Thymus (tissue), 11 donors: Measurements from ENCODE around the gene COL6A6. TPM values are rescaled to one million over a fixed set of nuclear protein-coding genes. Genes with fewer than 3 reads are reported as not detected.
"Not testable (repeated sequence)": the region's sequence is repeated elsewhere in the genome, so short reads cannot be mapped to it uniquely, and the experiment has no call there.

Experiments
- DNase-seq, 9 donors: peaks; one replicate each; pipeline ENCODE4 v3.0.0-alpha.2; 2013; ENCODE audit warnings: low spot score in 9 of 9, low read depth in 6 of 9, missing footprints in 1 of 9
- H3K27ac ChIP-seq, 2 donors: one replicate each; pipeline ENCODE4 v1.5.1; 2013; ENCODE audit warnings: control low read depth in 1 of 2, low read depth in 1 of 2, low read length in 1 of 2, mild to moderate bottlenecking in 1 of 2, moderate library complexity in 1 of 2
- H3K27me3 ChIP-seq, 2 donors: one replicate each; pipeline ENCODE4 v1.5.1; 2013; ENCODE audit warnings: low read length in 1 of 2; ENCODE audit not compliant: control insufficient read depth in 2 of 2, insufficient read depth in 1 of 2
- H3K36me3 ChIP-seq, 2 donors: one replicate each; pipeline ENCODE4 v1.5.1; 2013; ENCODE audit warnings: low read length in 1 of 2, mild to moderate bottlenecking in 1 of 2, moderate library complexity in 1 of 2; ENCODE audit not compliant: control insufficient read depth in 2 of 2, insufficient read depth in 2 of 2
- H3K4me1 ChIP-seq, 2 donors: one replicate each; pipeline ENCODE4 v1.5.1; 2013; ENCODE audit warnings: low read length in 2 of 2; ENCODE audit not compliant: control insufficient read depth in 2 of 2, insufficient read depth in 2 of 2
- H3K4me3 ChIP-seq, 2 donors: one replicate each; pipeline ENCODE4 v1.5.1; 2013; ENCODE audit warnings: low read length in 2 of 2, control low read depth in 1 of 2, mild to moderate bottlenecking in 1 of 2
- H3K9me3 ChIP-seq, 2 donors: one replicate each; pipeline ENCODE4 v1.5.1; 2013; ENCODE audit warnings: low read length in 1 of 2, mild to moderate bottlenecking in 1 of 2; ENCODE audit not compliant: control insufficient read depth in 2 of 2, insufficient read depth in 1 of 2
- WGBS: extraction: QIAGEN DNeasy Blood & Tissue Kit; methylation state at CpG from one replicate; pipeline ENCODE4 v1.1.7; 2013; 5-methylcytosine and 5-hydroxymethylcytosine counted together
- polyA plus RNA-seq: library from polyadenylated mRNA; stranded (reverse); fragments of 200-250 nt; gene quantifications from one replicate; pipeline ENCODE4 v1.2.3, GENCODE V29; 2013
- total RNA-seq: library from RNA; stranded (reverse); fragments of 120-200 nt; gene quantifications from one replicate; pipeline ENCODE4 v1.2.4, GENCODE V29; 2013
- donor health status: healthy.

The COL6A6 gene
- total and polyA plus RNA-seq, 2 donors: 0.25 to 2.4 TPM

DNA sequence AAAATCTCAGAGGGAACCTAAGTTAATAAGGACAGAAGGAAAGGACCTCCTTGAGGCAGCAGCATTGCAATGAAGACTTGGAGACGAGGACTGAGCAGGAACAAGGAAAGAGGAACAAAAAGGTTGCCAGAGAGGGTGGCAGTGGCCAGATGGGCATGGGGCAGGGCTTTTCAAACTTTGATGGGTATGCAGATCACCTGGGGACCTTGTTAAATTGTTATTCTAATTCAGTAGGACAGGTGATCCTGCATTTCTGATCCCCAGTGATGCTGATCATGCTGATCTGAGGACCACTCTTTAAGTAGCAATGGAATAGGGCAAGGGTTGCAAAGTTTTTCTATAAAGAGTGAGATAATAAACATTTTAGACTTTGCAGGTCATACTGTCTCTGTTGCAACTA lies 11.1 kb downstream of the COL6A6 start:
- H3K27ac ChIP-seq: no peak overlapping the region
- no peaks in the 10 kb centered on the region for H3K27me3 ChIP-seq
- H3K4me3 ChIP-seq: no peak overlapping the region
- no peaks in the 10 kb centered on the region for H3K4me1 ChIP-seq
- 57% methylated on average over 1 of the region's 1 CpG for WGBS
- DNase-seq: no peak
- H3K36me3 ChIP-seq: no peaks in the 10 kb centered on the region
- no peaks in the 10 kb centered on the region for H3K9me3 ChIP-seq

DNA sequence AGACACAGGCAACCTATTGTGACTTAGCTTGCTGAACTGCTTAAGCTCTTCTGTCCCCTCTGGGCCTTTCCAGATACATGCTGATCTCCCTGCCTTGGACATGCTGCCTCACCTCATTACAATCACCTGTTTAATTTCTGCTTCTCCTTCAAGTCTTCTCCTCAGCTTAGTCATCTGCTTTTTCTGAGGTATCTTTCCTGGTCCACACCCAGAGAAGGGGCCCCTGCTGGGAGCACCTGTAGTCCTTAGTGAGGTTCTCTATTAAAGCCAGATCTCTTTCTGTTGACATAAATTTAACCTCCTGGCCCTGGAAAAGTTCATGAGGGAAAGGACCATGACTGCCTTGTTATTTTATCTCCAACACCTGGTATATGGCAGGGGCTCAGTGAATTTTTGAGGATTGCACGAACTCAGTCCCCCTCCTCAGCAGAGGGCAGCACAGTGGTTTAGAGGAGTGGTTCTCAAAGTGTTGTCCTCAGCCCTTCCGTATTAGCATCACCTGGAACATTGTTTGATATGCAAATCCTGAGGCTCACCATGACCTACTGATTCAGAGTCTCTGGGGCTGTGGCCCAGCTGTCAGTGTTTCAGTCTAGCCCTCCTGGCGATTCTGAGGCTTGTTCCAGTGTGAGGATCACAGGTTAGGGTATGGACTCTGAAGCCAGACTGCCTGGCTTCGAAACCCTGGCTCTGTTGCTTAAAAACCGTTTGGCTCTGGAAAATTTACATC lies 12.7 kb downstream of the COL6A6 start:
- no peaks in the 10 kb centered on the region for H3K4me1 ChIP-seq
- WGBS: 71% methylated on average over 5 of the region's 5 CpGs

GRCh38 chr3:130533247-130533646 lies 16.3 kb downstream of the COL6A6 start:
- DNase-seq: no peak
- H3K4me1 ChIP-seq: no peaks in the 10 kb centered on the region
- no peaks in the 10 kb centered on the region for H3K36me3 ChIP-seq
- no peak overlapping the region for H3K27ac ChIP-seq
- H3K9me3 ChIP-seq: no peaks in the 10 kb centered on the region
- no peak overlapping the region for H3K4me3 ChIP-seq
- H3K27me3 ChIP-seq: no peaks in the 10 kb centered on the region
- 92% methylated on average over 2 of the region's 2 CpGs for WGBS

More for the DNA sequence above, 12.7 kb downstream of the COL6A6 start:
- no peak for DNase-seq
- Histone ChIP-seq H3K9me3 (no peaks in the 10 kb centered on the region), H3K36me3 (no peaks in the 10 kb centered on the region), H3K27ac (no peak overlapping the region), H3K27me3 (no peaks in the 10 kb centered on the region), H3K4me3 (no peak overlapping the region)

DNA sequence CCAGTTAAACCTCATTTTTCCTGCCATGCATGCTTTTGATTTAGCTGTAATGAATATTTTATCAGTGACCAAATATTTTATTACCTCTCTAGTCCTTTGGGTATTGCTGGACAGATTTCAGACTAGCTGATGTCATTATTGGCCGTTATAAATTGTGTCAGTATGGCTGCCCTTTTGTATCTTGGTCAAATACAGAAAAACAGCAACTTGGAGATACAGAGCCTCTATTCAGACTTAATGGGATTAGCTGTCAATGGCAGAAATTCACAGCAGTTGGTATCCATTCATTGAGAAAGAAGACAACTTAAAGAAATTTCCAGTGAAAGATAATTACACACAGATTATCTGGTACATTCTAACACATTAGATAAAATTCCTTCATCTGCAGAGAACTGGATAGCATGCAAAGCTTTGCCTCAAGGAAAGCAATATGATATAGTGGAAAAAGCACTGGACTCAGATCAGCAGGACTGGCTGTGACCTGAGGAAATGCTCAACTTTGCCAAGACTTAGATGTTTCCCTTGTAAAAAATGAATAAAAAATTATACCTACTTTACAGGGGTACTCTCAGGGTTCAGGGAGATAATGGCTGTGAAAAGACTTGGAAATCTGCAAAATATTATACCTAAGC lies 20.8 kb downstream of the COL6A6 start:
- no peaks in the 10 kb centered on the region for H3K27me3 ChIP-seq
- H3K9me3 ChIP-seq: no peaks in the 10 kb centered on the region
- 86% methylated on average over 1 of the region's 1 CpG for WGBS
- no peaks in the 10 kb centered on the region for H3K4me1 ChIP-seq
- no peaks in the 10 kb centered on the region for H3K36me3 ChIP-seq
- no peak overlapping the region for H3K4me3 ChIP-seq
- no peak overlapping the region for H3K27ac ChIP-seq
- DNase-seq: no peak

- WGBS: 76% methylated on average over 6 of the region's 6 CpGs
- H3K36me3 ChIP-seq: no peaks in the 10 kb centered on the region
These were observed 22.0 kb downstream of the COL6A6 start for GRCh38 chr3:130539005-130539404.

DNA sequence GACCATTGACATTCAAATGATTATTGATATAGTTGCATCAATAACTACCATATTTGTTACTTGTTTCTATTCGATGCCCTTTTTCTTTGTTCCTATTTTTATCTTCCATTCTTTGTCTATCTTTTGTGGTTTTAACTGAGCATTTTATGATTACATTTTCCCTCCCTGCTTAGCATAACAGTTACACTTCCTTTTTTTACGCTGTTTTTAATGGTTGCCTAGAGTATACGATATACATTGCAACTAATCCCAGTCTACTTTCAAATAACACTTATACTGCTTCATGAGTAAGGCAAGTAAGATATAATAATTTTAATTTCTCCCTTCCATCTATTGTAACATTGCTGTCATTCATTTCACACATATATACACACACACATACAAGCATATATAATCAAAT lies 26.3 kb downstream of the COL6A6 start:
- H3K27me3 ChIP-seq: no peaks in the 10 kb centered on the region
- H3K9me3 ChIP-seq: peaks cover 0 to 11% of the 10 kb centered on the region in 2 donors
- DNase-seq: no peak
- H3K4me1 ChIP-seq: no peaks in the 10 kb centered on the region
- H3K36me3 ChIP-seq: no peaks in the 10 kb centered on the region
- no peak overlapping the region for H3K4me3 ChIP-seq
- WGBS: 30% methylated on average over 3 of the region's 3 CpGs
- no peak overlapping the region for H3K27ac ChIP-seq

More at GRCh38 chr3:130539005-130539404, 22.0 kb downstream of the COL6A6 start:
- Histone ChIP-seq H3K4me1 (no peaks in the 10 kb centered on the region), H3K9me3 (no peaks in the 10 kb centered on the region), H3K27ac (no peak overlapping the region), H3K4me3 (no peak overlapping the region), H3K27me3 (no peaks in the 10 kb centered on the region)
- peak; percentile 9 to 55 (median 19) for DNase-seq

GRCh38 chr3:130546920-130547679 lies 30.1 kb downstream of the COL6A6 start:
- WGBS: 94% methylated on average over 29 of the region's 29 CpGs
- DNase-seq: no peak
- Histone ChIP-seq H3K36me3 (no peaks in the 10 kb centered on the region), H3K9me3 (peaks cover 0 to 11% of the 10 kb centered on the region in 2 donors), H3K4me3 (no peak overlapping the region), H3K27ac (no peak overlapping the region), H3K27me3 (no peaks in the 10 kb centered on the region), H3K4me1 (no peaks in the 10 kb centered on the region)

DNA sequence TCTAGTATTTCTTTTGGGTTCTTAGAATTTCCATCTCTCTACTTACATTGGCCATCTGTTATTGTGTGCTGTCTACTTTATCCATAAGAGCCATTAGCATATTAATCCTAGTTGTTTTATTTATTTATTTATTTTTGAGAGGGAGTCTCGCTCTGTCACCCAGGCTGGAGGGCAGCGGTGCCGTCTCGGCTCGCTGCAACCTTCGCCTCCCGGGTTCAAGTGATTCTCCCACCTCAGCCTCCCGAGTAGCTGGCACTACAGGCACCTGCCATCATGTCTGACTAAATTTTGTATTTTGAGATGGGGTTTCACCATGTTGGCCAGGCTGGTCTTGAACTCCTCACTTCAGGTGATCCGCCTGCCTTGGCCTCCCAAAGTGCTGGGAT lies 30.7 kb downstream of the COL6A6 start:
- not testable (repeated sequence) for H3K36me3 ChIP-seq, DNase-seq, H3K27ac ChIP-seq, H3K27me3 ChIP-seq, H3K4me3 ChIP-seq, H3K4me1 ChIP-seq
- WGBS: 94% methylated on average over 9 of the region's 9 CpGs
- H3K9me3 ChIP-seq: peaks cover 0 to 11% of the 10 kb centered on the region in 2 donors

- peaks cover 0 to 11% of the 10 kb centered on the region in 2 donors for H3K9me3 ChIP-seq
- DNase-seq: no peak
- no peak overlapping the region for H3K4me3 ChIP-seq
- WGBS: 100% methylated on average over 1 of the region's 1 CpG
- H3K27me3 ChIP-seq: no peaks in the 10 kb centered on the region
- H3K36me3 ChIP-seq: no peaks in the 10 kb centered on the region
- no peaks in the 10 kb centered on the region for H3K4me1 ChIP-seq
- no peak overlapping the region for H3K27ac ChIP-seq
These were observed 31.4 kb downstream of the COL6A6 start for GRCh38 chr3:130548356-130548755.
